Inflammatory macrophage (primary cell): Measurements from ENCODE around the gene KRTAP19-1.
A peak's percentile ranks its signal among the peaks of the same experiment; 100 is the strongest.
"Not testable (repeated sequence)": the region's sequence is repeated elsewhere in the genome, so short reads cannot be mapped to it uniquely, and the experiment has no call there.

Experiments used
- DNase-seq, 2 donors: peaks; one replicate each; pipeline ENCODE4 v3.0.0-alpha.2; 2020 to 2022
- total RNA-seq, 18 experiments: gene quantifications; one replicate each; lab custom pipeline; 2026; ENCODE audit warnings: mixed read lengths in 6 of 18, inconsistent platforms in 2 of 18; lab: John Stamatoyannopoulos, UW

KRTAP19-1 gene
- 0 reads per million in 18 experiments for total RNA-seq

DNA sequence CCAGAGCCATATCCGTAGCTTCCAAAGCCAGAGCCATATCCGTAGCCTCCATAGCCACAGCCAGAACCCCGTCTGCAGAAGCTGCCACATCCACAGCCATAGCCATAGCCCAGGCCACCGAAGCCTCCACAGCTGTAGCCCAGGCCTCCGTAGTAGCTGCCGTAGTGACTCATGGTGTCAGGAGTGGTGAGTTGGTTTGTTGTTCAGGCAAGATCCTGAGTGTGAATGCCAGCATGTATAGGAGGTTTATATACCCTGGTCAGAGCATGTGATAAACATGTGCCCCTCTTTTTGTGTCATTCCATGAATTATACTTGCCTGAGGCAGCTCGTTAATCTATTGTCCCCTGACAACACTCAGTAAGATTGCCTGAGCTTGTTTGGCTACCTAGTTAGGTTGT, at the start of gene KRTAP19-1:
Gene KRTAP19-1 (minus strand): TSS at position 223 of the 400 bp plus-strand sequence. CDS start 50 bp downstream, at position 173.
- DNase-seq, result no peak

- DNase-seq, result no peak
Observed at GRCh38 chr21:30518876-30519275, 38.7 kb upstream of the KRTAP19-1 start.

- no peak for DNase-seq
Observed at GRCh38 chr21:30515681-30516080, 35.5 kb upstream of the KRTAP19-1 start.

DNA sequence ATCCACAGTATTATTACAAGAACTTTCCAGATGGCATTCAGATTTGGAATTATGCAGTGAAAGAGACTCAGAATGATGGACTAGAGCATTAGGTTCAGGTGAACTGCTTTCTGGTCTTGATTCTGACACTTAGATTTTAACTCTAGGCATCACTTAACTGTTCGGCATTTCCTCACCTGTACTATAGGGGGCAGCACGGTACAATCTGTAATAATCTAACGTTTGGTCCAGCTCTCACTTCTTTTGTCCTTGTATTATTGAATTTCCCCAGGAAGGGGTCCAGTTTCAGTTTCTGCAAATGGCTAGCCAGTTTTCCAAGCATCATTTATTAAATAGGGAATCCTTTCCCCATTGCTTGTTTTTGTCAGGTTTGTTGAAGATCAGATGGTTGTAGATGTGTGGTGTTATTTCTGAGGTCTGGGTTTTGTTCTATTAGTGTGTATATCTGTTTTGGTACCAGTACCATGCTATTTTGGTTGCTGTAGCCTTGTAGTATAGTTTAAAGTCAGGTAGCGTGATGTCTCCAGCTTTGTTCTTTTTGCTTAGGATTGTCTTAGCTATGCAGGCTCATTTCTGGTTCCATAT, 25.5 kb upstream of the KRTAP19-1 start:
- not testable (repeated sequence) for DNase-seq

DNA sequence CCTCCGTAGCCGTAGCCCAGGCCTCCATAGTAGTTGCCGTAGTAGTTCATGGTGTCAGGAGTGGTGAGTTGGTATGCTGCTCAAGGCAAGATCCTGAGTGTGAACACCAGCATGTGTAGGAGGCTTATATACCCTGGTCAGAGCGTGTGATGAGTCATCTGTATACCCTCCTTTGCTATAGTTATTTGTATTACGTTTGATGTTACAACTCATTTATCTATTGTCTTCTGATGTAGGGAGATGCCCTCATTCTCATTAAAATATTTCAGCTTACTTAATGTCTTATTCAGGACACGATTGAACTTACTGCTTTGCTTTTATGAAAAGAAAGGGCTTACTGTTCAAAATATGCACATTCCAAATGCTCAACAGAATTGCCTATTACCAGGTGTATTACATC, 21.9 kb upstream of the KRTAP19-1 start, which contains the start of gene KRTAP19-5:
Gene KRTAP19-5 (minus strand): TSS at position 101 of the 400 bp plus-strand sequence. CDS start 51 bp downstream, at position 50.
- no peak for DNase-seq

GRCh38 chr21:30497065-30497464, 16.9 kb upstream of the KRTAP19-1 start, which contains the start of gene KRTAP19-4:
KRTAP19-4 (minus strand) TSS chr21:30497165; CDS start chr21:30497110, 55 bp downstream.
- DNase-seq, result no peak

- no peak for DNase-seq
Observed at GRCh38 chr21:30491963-30492428, 11.8 kb upstream of the KRTAP19-1 start, which contains the start of gene KRTAP19-3. KRTAP19-3 (minus strand) TSS chr21:30492013; CDS start chr21:30491957, 56 bp downstream.

DNA sequence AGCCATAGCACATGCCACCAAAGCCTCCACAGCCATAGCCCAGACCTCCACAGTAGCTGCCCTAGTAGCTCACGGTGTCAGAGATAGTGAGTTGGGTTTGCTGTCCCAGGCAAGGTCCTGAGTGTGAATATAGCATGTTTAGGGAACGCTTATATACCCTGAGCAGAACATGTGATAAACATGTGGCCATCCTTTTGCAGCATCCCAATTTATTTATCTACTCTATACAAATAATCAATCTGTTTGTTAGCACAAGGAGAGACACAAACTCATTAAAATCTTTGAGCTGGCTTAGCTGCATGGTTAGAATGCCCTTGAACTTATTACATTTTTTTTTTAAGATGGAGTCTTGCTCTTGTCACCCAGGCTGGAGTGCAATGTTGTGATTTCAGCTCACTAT, 7.2 kb upstream of the KRTAP19-1 start, which contains the start of gene KRTAP19-2:
Gene KRTAP19-2 (minus strand): TSS at position 101 of the 400 bp plus-strand sequence. CDS start 88 bp downstream, at position 13.
- DNase-seq, result no peak

GRCh38 chr21:30486180-30486579, 6.0 kb upstream of the KRTAP19-1 start:
- DNase-seq, result no peak

GRCh38 chr21:30482130-30482529, 2.0 kb upstream of the KRTAP19-1 start:
- DNase-seq, result no peak

DNA sequence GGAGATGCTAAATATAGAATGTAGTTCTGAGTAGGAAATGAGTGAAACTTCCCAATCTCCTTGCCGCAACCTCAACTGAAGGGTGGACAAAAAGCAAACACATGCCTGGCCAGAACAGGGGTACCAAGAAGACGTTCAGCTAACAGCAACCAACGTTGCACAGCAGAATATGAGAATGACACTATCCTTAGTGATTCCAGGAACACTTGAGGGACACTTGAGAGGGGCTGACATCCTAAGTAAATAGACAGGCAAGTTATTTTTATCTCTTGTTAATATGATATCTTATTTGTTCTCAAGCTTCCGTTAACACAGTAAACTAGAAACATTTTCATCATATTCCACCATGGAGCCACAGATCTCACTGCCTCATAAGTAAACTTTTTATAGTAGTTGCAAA, 908 bp downstream of the KRTAP19-1 start:
- DNase-seq, result no peak

GRCh38 chr21:30478004-30478403, 2.2 kb downstream of the KRTAP19-1 start:
- no peak for DNase-seq

DNA sequence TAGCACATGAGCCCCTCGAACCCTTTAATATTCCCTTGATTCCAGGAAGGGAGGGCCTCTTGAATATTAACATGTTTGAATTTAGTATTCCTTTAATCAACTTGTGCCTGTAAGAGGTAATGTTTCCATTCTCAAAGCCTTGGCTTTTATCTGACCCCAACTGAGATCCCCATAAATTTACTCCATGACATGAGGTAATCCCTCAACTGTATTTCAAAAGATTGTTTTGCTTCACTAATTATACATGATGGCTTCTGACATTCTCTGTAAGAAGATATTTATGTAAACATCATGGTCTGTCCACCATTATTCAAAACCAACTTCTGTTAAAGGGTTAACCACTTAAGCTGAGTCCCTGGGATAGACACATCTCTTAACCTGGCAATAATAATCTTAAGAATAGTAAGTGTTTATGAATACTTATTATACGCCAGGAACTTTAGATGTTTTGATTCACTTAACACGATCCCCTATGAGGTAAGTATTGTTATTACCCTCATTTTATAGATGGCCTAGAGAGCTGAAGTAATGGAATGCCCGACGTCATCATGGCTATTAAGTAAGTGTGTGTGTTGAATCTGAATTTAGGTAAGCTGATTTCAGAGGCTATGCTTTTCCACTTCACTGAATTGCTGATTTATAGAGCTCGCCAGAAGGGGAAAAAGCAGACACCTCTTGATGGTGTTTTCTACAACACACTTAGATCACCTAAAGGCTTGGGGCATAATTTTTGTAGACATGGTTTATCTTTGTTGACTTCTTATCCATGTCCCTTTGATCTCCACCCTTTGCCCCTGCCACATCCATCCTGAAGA, 11.1 kb downstream of the KRTAP19-1 start:
- DNase-seq, result no peak

GRCh38 chr21:30463713-30464112, 16.5 kb downstream of the KRTAP19-1 start:
- peak in 1 of 2 donors; percentile 2 for DNase-seq

GRCh38 chr21:30448514-30448913, 31.7 kb downstream of the KRTAP19-1 start:
- DNase-seq, result no peak

- DNase-seq, result no peak
Observed at GRCh38 chr21:30447056-30447455, 33.1 kb downstream of the KRTAP19-1 start.

DNA sequence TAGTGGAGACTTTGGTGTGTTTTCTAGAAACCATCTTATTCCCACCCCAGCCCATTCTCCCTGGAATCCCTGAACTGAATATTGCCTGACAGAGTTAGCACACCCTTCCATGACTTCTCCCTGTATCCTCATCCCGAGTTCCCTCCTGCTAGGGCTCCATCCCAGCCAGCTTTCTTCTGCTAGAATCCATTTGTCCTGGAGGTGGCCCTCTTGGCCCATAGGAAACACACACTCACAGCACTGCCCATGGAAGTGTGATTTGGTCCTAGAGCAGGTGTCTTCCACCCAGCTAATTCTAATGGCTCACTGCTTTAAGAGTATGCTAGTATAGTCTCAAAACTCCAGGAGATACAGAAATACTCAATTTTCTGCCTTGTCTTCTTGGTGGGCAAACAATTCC, 36.0 kb downstream of the KRTAP19-1 start:
- no peak for DNase-seq

GRCh38 chr21:30443226-30443625, 36.9 kb downstream of the KRTAP19-1 start:
- no peak for DNase-seq

DNA sequence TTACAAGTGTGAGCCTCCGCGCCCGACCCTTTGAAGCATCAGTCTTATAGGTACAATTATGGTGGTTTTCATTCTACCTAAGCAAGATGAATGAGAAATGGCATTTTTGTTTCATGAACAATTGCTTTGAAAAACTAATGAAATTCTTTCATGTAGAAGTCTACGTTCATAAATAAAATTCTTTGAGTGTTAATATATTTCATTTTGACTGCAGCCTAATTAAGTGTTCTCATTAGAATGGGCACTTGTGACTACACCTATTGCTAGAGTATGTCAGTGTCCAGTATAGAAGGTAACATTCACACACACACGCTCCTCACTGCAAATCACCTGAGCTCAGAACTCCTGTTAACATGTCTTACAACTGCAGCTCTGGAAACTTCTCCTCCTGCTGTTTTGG, 40.2 kb downstream of the KRTAP19-1 start, which contains the start of gene KRTAP15-1:
Gene KRTAP15-1 (plus strand): TSS at position 301 of the 400 bp plus-strand sequence. CDS start 53 bp downstream, at position 354.
- DNase-seq, result no peak

DNA sequence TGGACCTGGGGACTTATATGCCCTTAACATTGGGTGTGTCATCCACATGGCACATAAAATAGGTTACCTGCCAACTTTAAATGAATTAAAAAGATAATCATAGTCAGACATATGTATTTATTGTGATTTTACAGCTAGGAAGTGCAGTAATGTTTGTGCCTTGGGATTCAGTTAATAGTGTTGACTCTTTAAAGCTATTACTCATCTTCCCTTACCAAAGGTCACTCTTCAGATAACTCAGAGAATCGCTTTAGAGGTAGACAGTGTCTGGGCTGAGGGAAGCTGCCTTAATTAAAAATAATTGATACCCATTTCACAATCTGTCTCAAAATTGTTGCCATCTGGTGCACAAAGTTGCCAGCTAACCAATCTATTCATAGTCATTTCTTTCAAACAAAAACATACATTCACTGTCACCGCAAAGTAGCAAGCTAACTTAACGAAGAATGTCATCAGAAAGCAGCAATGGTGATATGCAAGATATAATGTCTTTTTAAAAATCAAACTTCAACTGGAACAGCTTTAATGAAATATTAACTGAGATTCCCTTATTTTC, 43.1 kb downstream of the KRTAP19-1 start:
- DNase-seq, result no peak

GRCh38 chr21:30434033-30434631, 46.0 kb downstream of the KRTAP19-1 start:
- peak; percentile 15 to 23 for DNase-seq

DNA sequence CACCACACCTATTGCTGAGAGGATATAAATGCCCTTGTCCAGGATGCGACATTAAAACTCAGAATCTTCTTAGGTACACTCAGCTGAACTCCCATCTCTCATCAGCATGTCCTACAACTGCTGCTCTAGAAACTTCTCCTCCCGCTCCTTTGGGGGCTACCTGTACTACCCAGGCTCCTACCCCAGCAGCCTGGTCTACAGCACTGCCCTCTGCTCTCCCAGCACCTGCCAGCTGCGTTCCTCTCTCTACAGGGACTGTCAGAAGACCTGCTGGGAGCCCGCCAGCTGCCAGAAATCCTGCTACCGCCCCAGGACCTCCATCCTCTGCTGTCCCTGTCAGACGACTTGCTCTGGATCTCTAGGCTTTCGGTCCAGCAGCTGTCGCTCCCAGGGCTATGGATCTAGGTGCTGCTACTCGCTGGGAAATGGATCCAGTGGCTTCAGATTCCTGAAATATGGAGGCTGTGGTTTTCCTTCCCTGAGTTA, 50.0 kb downstream of the KRTAP19-1 start, which contains the start of gene KRTAP13-4:
Gene KRTAP13-4 (plus strand): TSS at position 51 of the 486 bp plus-strand sequence. CDS start 56 bp downstream, at position 107.
- DNase-seq, result no peak
